ENCODE data around the gene MEF2B.
A peak's percentile ranks its signal among the peaks of the same experiment; 100 is the strongest.
"Not testable (repeated sequence)": the region's sequence is repeated elsewhere in the genome, so short reads cannot be mapped to it uniquely, and the experiment has no call there.

Gene MEF2B

DNA sequence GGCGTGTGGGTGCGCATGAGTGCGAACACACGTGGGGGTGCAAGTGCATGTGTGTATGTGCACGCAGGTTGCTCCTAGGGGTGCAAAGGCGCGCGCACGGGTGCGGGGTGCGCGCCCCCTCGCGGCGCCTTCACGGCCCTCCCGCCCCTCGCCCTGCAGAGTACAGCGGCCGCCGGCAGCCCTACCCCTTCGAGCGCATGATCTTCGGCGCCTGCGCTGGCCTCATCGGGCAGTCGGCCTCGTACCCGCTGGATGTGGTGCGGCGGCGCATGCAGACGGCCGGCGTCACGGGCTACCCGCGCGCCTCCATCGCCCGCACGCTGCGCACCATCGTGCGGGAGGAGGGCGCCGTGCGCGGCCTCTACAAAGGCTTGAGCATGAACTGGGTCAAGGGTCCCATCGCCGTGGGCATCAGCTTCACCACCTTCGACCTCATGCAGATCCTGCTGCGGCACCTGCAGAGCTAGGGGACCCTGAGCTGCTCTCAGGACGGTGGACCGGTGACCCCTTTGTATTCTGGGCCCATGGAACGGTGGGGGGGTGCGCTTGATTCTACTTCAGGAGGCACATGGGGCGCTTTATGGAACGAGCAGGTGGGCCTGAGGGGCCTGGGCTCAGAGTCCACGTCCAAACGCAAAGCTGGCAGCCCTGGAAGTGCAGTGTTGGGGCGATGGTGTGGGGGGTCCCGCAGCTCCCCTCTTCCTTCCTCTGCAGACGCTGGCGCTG is 59.5 kb downstream of the MEF2B start:
- Histone ChIP-seq H3K9me3 (no peaks in the 10 kb centered on the region), H3K27ac (no peak overlapping the region), H3K4me1 (peaks cover 0 to 18% (median 8%) of the 10 kb centered on the region in 4 donors), H3K27me3 (no peaks in the 10 kb centered on the region), H3K4me3 (no peak overlapping the region), H3K36me3 (peaks cover 0 to 12% (median 8%) of the 10 kb centered on the region in 3 donors)
- intact Hi-C loops (cut with DNase I; ENCODE audit: low total_unique reads), result no loop called here
- TF ChIP-seq CTCF (IDR thresholded peaks at IDR 0.05), result no peak
- DNase-seq, result no peak

- Histone ChIP-seq H3K36me3 (peaks cover 0 to 12% (median 8%) of the 10 kb centered on the region in 3 donors), H3K9me3 (no peaks in the 10 kb centered on the region), H3K27me3 (no peaks in the 10 kb centered on the region), H3K4me3 (no peak overlapping the region), H3K4me1 (peaks cover 0 to 18% (median 10%) of the 10 kb centered on the region in 4 donors), H3K27ac (no peak overlapping the region)
- no peak for TF ChIP-seq CTCF (IDR thresholded peaks at IDR 0.05)
- no peak for DNase-seq
- intact Hi-C loops (cut with DNase I; ENCODE audit: low total_unique reads), result no loop called here
Observed at GRCh38 chr19:19109601-19110000, 60.5 kb downstream of the MEF2B start.

GRCh38 chr19:19107654-19108053 is 62.4 kb downstream of the MEF2B start:
- DNase-seq, result no peak
- Histone ChIP-seq H3K27me3 (no peaks in the 10 kb centered on the region), H3K4me3 (no peak overlapping the region), H3K36me3 (peaks cover 0 to 14% (median 8%) of the 10 kb centered on the region in 3 donors), H3K9me3 (no peaks in the 10 kb centered on the region), H3K4me1 (peaks cover 0 to 18% (median 10%) of the 10 kb centered on the region in 4 donors), H3K27ac (no peak overlapping the region)
- TF ChIP-seq CTCF (IDR thresholded peaks at IDR 0.05), result no peak
- intact Hi-C loops (cut with DNase I; ENCODE audit: low total_unique reads), result no loop called here

DNA sequence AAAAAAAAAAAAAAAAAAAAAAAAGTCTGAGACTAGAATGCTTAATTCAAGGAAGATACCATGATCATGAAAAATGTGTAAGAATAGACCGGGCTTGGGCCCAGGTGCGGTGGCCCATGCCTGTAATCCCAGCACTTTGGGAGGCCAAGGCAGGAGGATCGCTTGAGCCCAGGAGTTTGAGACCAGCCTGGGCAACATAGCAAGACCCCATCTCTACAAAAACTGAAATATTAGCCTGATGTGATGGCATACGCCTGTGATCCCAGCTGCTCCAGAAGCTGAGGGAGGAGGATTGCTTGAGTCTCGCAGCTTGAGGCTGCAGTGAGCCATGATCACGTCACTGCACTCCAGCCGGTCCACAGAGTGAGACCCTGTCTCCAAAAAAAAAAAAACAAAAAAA is 63.1 kb downstream of the MEF2B start:
- Histone ChIP-seq H3K36me3 (peaks cover 0 to 15% (median 8%) of the 10 kb centered on the region in 3 donors), H3K4me1 (peaks cover 0 to 18% (median 10%) of the 10 kb centered on the region in 4 donors)
- DNase-seq; H3K4me3 ChIP-seq; H3K9me3 ChIP-seq; H3K27ac ChIP-seq; H3K27me3 ChIP-seq; intact Hi-C loops (cut with DNase I; ENCODE audit: low total_unique reads): not testable (repeated sequence)

GRCh38 chr19:19106056-19106551 is 64.0 kb downstream of the MEF2B start:
- Histone ChIP-seq H3K36me3 (peaks cover 5 to 23% (median 16%) of the 10 kb centered on the region in 3 donors), H3K4me3 (peak overlapping the region; percentile 8 to 23), H3K27me3 (no peaks in the 10 kb centered on the region), H3K27ac (no peak overlapping the region), H3K4me1 (peaks cover 0 to 18% (median 10%) of the 10 kb centered on the region in 4 donors), H3K9me3 (no peaks in the 10 kb centered on the region)
- DNase-seq, result no peak
- no peak for TF ChIP-seq CTCF (IDR thresholded peaks at IDR 0.05)
- intact Hi-C loops (cut with DNase I; ENCODE audit: low total_unique reads), result no loop called here

DNA sequence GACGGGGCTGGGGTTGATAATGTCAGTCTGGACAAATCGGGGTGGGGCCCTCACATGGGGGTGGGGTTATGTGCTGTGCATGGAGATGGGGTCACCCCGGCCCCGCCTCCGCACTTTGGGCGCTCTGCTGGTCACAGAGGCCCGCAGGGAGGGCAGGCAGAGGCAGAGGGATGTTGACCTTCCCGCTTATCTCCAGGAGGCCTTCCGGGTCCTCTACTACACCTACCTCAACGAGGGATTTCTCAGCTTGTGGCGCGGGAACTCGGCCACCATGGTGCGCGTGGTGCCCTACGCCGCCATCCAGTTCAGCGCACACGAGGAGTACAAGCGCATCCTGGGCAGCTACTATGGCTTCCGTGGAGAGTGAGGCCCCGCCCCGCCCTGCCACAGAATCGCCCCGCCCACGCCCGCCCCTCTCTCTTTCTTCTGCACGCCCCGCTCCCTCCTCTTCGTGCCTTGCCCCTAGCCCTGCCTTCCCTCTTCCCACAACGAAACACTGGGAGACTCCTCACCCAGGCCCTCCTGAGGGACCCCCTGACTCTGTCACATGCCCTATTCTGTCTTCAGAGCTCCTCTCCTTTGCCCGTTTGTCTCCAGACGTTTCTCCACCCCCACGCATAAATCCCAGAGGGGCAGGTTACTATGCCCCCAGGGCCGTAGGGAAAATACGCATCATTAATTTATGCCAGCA is 64.6 kb downstream of the MEF2B start:
- H3K9me3 ChIP-seq, result no peaks in the 10 kb centered on the region
- no peak for TF ChIP-seq CTCF (IDR thresholded peaks at IDR 0.05)
- no peak overlapping the region for H3K27ac ChIP-seq
- peaks cover 11 to 29% (median 22%) of the 10 kb centered on the region in 3 donors for H3K36me3 ChIP-seq
- H3K4me1 ChIP-seq, result peaks cover 0 to 15% (median 8%) of the 10 kb centered on the region in 4 donors
- peak overlapping the region; percentile 8 to 23 for H3K4me3 ChIP-seq
- no peak for DNase-seq
- intact Hi-C loops (cut with DNase I; ENCODE audit: low total_unique reads), result no loop called here
- H3K27me3 ChIP-seq, result no peaks in the 10 kb centered on the region
